AG10803 (cell line): ENCODE results near the gene NOC4L.
"Not testable (repeated sequence)": the region's sequence is repeated elsewhere in the genome, so short reads cannot be mapped to it uniquely, and the experiment has no call there.

Experiments
- DNase-seq: peaks from one replicate; pipeline ENCODE4 v3.0.0; 2010; ENCODE audit warnings: low read depth
- H3K4me3 ChIP-seq: 2 replicates; pipeline ENCODE4 v1.5.1; 2011; ENCODE audit warnings: mild to moderate bottlenecking, low read length, control low read depth
- TF ChIP-seq, protein P1 (sequence below): conservative IDR thresholded peaks from 2 replicates; pipeline ENCODE4 v1.5.1; 2011; ENCODE audit warnings: mild to moderate bottlenecking, low read length, control low read depth, inconsistent platforms

NOC4L gene

DNA sequence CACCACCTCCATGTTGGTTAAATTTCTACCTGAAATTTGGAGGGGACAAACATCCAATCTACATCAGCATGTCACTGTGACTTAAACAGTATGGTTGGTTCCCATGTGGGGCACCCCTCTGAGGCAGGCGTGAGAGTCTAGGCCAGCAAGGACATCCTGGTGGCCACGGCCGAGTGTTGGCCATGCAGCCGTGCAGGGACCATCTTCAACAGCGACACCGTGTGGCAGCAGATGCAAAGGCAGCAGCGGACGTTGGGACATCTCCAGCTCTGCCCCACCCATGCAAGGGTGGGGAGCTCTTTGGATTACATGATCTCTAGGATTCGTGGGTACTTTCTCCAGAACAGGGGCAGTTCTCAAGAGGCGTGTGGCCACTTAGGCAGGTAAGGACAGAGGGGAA is 49.8 kb downstream of the NOC4L start:
- H3K4me3 ChIP-seq, result no peak overlapping the region
- no peak for DNase-seq
- TF ChIP-seq, protein P1, sequence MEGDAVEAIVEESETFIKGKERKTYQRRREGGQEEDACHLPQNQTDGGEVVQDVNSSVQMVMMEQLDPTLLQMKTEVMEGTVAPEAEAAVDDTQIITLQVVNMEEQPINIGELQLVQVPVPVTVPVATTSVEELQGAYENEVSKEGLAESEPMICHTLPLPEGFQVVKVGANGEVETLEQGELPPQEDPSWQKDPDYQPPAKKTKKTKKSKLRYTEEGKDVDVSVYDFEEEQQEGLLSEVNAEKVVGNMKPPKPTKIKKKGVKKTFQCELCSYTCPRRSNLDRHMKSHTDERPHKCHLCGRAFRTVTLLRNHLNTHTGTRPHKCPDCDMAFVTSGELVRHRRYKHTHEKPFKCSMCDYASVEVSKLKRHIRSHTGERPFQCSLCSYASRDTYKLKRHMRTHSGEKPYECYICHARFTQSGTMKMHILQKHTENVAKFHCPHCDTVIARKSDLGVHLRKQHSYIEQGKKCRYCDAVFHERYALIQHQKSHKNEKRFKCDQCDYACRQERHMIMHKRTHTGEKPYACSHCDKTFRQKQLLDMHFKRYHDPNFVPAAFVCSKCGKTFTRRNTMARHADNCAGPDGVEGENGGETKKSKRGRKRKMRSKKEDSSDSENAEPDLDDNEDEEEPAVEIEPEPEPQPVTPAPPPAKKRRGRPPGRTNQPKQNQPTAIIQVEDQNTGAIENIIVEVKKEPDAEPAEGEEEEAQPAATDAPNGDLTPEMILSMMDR, result peak; percentile 23

- no peak for DNase-seq
- TF ChIP-seq, protein P1, result no peak
- H3K4me3 ChIP-seq, result no peak overlapping the region
Measured at GRCh38 chr12:132194556-132194955, 50.3 kb downstream of the NOC4L start.

- not testable (repeated sequence) for H3K4me3 ChIP-seq, DNase-seq
Measured at GRCh38 chr12:132195242-132195641, 51.0 kb downstream of the NOC4L start.

DNA sequence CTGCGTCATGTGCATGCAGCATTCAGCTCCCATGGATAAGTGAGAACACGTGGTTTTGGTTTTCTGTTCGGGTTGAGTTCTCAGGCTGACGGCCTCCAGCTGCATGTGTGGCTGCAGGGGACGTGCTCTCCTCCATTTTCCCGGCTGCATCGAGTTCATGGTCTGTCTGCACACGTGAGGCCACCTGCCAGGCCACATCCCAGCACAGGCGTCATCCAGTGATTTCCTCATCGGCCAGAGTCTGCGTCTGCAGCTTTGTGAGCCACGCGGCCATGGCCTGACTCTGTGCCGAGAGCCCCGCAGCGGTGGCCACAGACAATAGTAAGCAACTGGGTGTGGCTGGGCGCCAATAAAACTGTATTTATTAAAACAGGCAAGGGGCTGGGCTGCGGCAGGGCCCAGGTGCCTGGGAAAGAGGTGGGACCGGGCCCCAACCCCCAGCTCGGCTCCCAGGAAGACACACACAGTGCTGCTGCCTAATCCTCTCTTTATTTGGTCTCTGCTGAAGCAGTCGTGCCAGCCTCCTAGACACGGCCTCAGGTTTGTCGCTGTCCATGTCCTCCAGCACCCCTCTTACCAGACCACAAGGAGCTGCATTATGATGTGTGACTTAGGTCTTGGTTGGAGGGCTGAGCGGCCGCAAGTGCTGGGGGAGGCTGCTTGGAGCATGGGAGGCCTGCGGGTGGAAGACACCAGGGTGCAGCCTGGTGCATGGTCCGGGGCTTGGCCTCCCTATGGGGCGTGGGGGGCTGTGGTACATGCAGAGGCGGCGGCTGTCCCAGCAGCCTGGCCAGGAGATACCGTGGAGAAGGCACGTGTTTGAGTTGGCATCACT is 52.0 kb downstream of the NOC4L start:
- H3K4me3 ChIP-seq, result no peak overlapping the region
- no peak for DNase-seq
- TF ChIP-seq, protein P1, result no peak

DNA sequence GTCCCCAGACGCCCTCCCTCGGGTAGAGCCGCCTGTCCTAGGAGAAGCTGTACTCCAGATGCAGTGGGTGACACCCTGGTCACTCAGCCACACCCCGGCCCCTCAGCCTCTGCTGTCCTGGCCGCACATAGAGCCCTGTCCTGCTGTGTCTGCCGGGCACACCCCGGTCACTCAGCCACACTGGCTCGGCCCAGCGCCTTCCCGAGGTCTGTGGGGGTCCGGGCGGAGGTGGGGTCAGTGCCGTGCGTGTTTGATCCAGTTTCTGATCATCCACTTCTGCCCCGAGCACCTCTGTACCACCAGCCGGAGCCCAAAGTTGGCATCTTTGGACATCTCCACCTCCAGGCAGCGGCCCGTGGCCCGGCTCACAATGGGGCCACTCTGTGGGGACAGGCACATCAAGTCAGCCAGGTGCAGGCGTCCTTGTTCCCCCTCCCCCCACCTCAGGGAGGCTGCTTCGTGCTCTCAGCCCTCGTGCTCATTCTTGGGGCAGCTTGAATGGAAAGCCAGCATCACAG is 52.7 kb downstream of the NOC4L start:
- TF ChIP-seq, protein P1, result no peak
- no peak overlapping the region for H3K4me3 ChIP-seq
- DNase-seq, result no peak

DNA sequence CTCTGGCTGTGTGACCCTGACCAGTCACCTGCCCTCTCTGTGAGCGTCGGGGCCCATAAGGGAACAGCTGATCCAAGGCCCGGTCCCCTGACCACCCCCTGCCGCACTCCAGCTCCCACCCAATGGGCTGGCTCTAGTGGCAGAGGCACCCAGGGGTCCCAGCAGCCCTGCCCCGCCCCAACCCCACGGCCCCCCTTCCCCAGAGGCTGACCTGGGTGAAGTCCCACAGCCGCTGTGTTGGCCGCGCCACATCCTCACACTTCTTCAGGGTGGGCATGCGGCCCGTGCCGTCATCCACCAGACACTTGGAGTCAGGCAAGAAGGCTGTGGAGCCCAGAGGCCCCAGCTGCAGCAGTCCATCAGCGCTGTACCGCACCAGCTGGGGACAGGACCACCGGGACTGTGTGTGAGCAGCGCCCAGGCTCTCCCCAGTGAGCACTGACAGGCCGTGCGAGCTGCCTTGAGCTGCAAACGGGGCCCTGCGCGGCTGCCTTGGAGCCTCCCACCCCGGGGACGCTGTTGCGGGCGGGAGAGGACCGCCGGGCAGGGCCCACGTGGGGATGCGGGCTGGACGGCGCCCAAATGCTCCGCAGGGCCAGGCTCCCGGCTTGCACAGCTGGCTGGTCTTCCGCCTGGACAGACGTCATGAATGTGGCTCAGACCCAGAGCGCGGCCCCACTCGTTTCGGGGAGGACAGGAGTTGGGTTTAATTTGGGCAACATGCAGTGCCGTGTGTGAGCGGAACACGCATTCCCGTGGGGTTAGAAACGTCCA is 53.5 kb downstream of the NOC4L start:
- TF ChIP-seq, protein P1, result no peak

GRCh38 chr12:132199101-132199500 is 54.8 kb downstream of the NOC4L start:
- DNase-seq, result no peak
- TF ChIP-seq, protein P1, result no peak
- H3K4me3 ChIP-seq, result no peak overlapping the region

More for the DNA sequence above, 53.5 kb downstream of the NOC4L start:
- no peak overlapping the region for H3K4me3 ChIP-seq
- DNase-seq, result no peak
